ENCODE measurements around the gene ZFHX3. TPM values are rescaled to one million over a fixed set of nuclear protein-coding genes. Genes with fewer than 3 reads are reported as not detected.

ZFHX3 gene
- total and polyA plus RNA-seq, 2 of the 8 experiments (the other 6 are each of a cell fraction or from before 2014, with no cell fraction given), result 0.08 to 0.99 TPM

DNA sequence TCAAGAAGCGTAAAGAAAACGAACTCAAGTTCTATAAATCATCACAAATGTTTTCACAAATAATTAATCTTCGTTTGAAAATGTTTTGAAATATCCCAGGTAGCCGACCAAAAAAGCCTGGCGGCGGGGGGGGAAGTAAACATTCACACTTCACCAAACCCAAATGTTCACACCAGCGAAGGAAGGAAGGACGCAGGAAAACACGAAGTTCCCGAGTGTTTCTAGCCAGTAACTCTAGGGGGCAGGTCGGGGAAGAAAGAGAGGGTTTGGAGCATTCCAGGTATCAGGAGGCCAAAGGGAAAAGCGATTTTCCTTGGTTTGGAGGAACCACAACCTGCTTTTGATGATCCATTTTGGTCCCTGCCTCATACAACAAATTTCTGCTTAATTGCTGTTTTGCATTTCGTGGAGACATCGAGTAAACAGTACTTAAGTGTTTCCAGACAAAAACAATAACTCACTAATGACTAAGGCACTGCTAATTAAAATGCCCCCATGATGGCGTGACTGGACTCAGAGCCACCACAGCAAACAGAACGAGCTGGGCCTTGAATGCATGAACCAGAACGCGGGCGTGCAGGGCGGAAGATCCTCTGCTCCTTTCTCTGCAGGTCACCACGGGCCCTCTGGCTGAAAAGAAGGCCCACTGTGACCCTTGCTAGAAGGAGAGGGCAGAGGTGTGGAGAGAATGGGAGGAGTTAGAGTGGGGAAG lies 16.6 kb downstream of the ZFHX3 start (continued):
- no peak for TF ChIP-seq PHF8 (conservative IDR thresholded peaks at IDR 0.05; ENCODE audit: low read depth, low read length)
- TF ChIP-seq EZH2 (IDR thresholded peaks at IDR 0.05; ENCODE audit: low read depth, low read length, severe bottlenecking), result peak; percentile 69
- TF ChIP-seq ZNF274 (IDR thresholded peaks at IDR 0.05; ENCODE audit: borderline replicate concordance, extremely low read depth, low read length), result no peak
- TF ChIP-seq SRF (IDR thresholded peaks at IDR 0.05; ENCODE audit: low read depth, low read length), result no peak
